H1 (cell line): Measurements from ENCODE around the gene FAT2. TPM values are rescaled to one million over a fixed set of nuclear protein-coding genes. Genes with fewer than 3 reads are reported as not detected.

ENCODE experiments used
- ASH2L ChIP-seq: fragments of 200-600, 300-600 bp; sonication (generic); IDR thresholded peaks from one replicate; pipeline ENCODE4 v1.7.1; 2017; ENCODE audit warnings: low read length
- CHD7 ChIP-seq: fragments of 300-600 bp; sonication (generic); IDR thresholded peaks from 2 replicates; pipeline ENCODE4 v1.7.1; 2012; ENCODE audit warnings: low read length, moderate library complexity, mild to moderate bottlenecking, inconsistent platforms; ENCODE audit not compliant: insufficient replicate concordance
- CTBP2 ChIP-seq: IDR thresholded peaks from 2 replicates; pipeline ENCODE4 v1.7.0; 2011; ENCODE audit warnings: borderline replicate concordance, mild to moderate bottlenecking, moderate library complexity, mixed read lengths, low read length; ENCODE audit not compliant: insufficient read depth, insufficient read length
- EZH2 ChIP-seq: fragments of 200-600 bp; sonication (generic); IDR thresholded peaks from 2 replicates; pipeline ENCODE4 v1.7.1; 2012; ENCODE audit warnings: low read depth, mild to moderate bottlenecking, moderate library complexity, low read length, inconsistent platforms; ENCODE audit not compliant: severe bottlenecking
- JUND ChIP-seq: IDR thresholded peaks from 2 replicates; pipeline ENCODE4 v1.6.1; 2011; ENCODE audit warnings: mild to moderate bottlenecking, improper control_type of control experiment, low read length
- KDM4A ChIP-seq: IDR thresholded peaks from one replicate; pipeline ENCODE4 v1.7.1; 2012; ENCODE audit warnings: low read depth, mild to moderate bottlenecking, moderate library complexity, low read length, inconsistent platforms; ENCODE audit not compliant: severe bottlenecking
- KDM5A ChIP-seq: fragments of 200-600 bp; IDR thresholded peaks from 2 replicates; pipeline ENCODE4 v1.7.1; 2012; ENCODE audit warnings: mild to moderate bottlenecking, low read length, inconsistent platforms, mixed read lengths
- RAD21 ChIP-seq, 2 experiments: IDR thresholded peaks in 1 of 2; conservative IDR thresholded peaks in 1 of 2; 2 replicates each; pipeline ENCODE4 v1.6.1; 2011; ENCODE audit warnings: low read depth in 2 of 2, low read length in 2 of 2, improper control_type of control experiment in 1 of 2, inconsistent platforms in 1 of 2, mild to moderate bottlenecking in 1 of 2, moderate library complexity in 1 of 2
- SRF ChIP-seq: IDR thresholded peaks from 2 replicates; pipeline ENCODE4 v1.6.1; 2011; ENCODE audit warnings: mild to moderate bottlenecking, low read depth, low read length, moderate library complexity
- polyA plus RNA-seq, 7 experiments: library from polyadenylated mRNA; depleted of rRNA in 3 of 7; stranded (reverse) in 5 of 7; unstranded in 2 of 7; fragments of >200 nt in 5 of 7; fragments of 200-250 nt in 2 of 7; gene quantifications; 1 replicate in 5 of 7; 2 replicates in 1 of 7; 4 replicates in 1 of 7; pipeline versions ENCODE4 v1.2.1 to v1.2.3, GENCODE V29; 2011 to 2013; ENCODE audit warnings: missing spikeins in 2 of 7, mixed read lengths in 2 of 7
- total RNA-seq: library from RNA; stranded (reverse); fragmentation: NEBNext Ultra II Directional; extraction: Animal tissue kit (Norgen Biotek cat#: 25700); gene quantifications from 2 replicates; pipeline ENCODE4 v1.2.1, GENCODE V29; 2021

FAT2 gene
- total and polyA plus RNA-seq, 2 of the 8 experiments (the other 6 are each of a cell fraction or from before 2014, with no cell fraction given): 0.12 to 0.30 TPM

GRCh38 chr5:151581347-151581746, 9.8 kb downstream of the FAT2 start (continued):
- TF ChIP-seq CHD7 (no peak), CTBP2 (no peak), JUND (no peak), KDM4A (no peak), RAD21 (IDR thresholded peaks at IDR 0.05 in 1 of 2, conservative IDR thresholded peaks at IDR 0.05 in 1 of 2; ENCODE audit: low read depth in 2 of 2, low read length in 2 of 2) (no peak), EZH2 (no peak), ASH2L (no peak), KDM5A (no peak), SRF (no peak)
- TF ChIP-seq, all 59 proteins: peak for 0
